ENCODE data around the gene HOXD8.

The HOXD8 gene

DNA sequence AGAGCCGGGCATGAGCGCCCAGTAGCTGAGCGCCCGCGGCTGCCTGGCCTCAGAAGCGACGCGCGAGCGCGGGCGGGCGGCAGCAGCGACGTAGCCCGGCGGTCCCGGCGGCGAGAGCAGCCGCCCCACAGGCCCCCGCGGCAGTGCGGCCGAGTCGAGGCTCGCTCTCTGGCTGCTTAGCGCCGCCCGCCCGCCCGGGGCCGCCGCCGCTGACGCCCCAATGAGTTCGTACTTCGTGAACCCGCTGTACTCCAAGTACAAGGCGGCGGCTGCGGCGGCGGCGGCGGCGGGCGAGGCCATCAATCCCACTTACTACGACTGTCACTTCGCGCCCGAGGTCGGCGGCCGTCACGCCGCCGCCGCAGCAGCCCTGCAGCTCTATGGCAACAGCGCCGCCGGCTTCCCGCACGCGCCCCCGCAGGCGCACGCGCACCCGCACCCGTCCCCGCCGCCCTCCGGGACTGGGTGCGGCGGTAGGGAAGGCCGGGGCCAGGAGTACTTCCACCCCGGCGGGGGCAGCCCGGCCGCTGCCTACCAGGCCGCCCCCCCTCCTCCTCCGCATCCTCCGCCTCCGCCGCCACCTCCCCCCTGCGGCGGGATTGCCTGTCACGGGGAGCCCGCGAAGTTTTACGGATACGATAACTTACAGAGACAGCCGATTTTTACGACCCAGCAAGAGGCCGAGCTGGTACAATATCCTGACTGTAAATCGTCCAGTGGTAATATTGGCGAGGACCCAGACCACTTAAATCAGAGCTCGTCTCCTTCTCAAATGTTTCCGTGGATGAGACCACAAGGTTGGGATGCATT, 847 bp downstream of the HOXD8 start:
- DNase-seq (ENCODE audit: extremely low spot score): peak; percentile 59
- ChIA-PET CTCF (interaction anchor here (0.6 to 2.8 kb wide), 6 partner anchors 10 to 521 kb away, joined by 3 to 13 read pairs (median 4); no protein-coding TSS in a partner anchor), POLR2A (interaction anchor here (0.6 to 5.4 kb wide), 8 partner anchors 9 to 1002 kb away, joined by 3 to 35 read pairs (median 4); partner anchors contain the start of gene HOXD11)
- TF ChIP-seq BHLHE40 (IDR thresholded peaks at IDR 0.05; ENCODE audit: borderline replicate concordance) (no peak), FOXM1 (IDR thresholded peaks at IDR 0.05; ENCODE audit: borderline replicate concordance) (peak; percentile 83; the same call in 1 of the 2 replicates), LEF1 (IDR thresholded peaks at IDR 0.05; ENCODE audit: borderline replicate concordance) (no peak), CTBP1 (IDR thresholded peaks at IDR 0.05; ENCODE audit: borderline replicate concordance) (peak; percentile 90), FOXK2 (IDR thresholded peaks at IDR 0.05) (no peak), ARNT (IDR thresholded peaks at IDR 0.05) (peak; percentile 77), SP1 (IDR thresholded peaks at IDR 0.05) (no peak), L3MBTL2 (conservative IDR thresholded peaks at IDR 0.05) (no peak), ZNF384 (IDR thresholded peaks at IDR 0.05) (peak; percentile 90; the same call in 1 of the 2 replicates), NFRKB (IDR thresholded peaks at IDR 0.05) (no peak)
- TF ChIP-seq, protein P1, sequence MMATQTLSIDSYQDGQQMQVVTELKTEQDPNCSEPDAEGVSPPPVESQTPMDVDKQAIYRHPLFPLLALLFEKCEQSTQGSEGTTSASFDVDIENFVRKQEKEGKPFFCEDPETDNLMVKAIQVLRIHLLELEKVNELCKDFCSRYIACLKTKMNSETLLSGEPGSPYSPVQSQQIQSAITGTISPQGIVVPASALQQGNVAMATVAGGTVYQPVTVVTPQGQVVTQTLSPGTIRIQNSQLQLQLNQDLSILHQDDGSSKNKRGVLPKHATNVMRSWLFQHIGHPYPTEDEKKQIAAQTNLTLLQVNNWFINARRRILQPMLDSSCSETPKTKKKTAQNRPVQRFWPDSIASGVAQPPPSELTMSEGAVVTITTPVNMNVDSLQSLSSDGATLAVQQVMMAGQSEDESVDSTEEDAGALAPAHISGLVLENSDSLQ (IDR thresholded peaks at IDR 0.05): peak; percentile 94

DNA sequence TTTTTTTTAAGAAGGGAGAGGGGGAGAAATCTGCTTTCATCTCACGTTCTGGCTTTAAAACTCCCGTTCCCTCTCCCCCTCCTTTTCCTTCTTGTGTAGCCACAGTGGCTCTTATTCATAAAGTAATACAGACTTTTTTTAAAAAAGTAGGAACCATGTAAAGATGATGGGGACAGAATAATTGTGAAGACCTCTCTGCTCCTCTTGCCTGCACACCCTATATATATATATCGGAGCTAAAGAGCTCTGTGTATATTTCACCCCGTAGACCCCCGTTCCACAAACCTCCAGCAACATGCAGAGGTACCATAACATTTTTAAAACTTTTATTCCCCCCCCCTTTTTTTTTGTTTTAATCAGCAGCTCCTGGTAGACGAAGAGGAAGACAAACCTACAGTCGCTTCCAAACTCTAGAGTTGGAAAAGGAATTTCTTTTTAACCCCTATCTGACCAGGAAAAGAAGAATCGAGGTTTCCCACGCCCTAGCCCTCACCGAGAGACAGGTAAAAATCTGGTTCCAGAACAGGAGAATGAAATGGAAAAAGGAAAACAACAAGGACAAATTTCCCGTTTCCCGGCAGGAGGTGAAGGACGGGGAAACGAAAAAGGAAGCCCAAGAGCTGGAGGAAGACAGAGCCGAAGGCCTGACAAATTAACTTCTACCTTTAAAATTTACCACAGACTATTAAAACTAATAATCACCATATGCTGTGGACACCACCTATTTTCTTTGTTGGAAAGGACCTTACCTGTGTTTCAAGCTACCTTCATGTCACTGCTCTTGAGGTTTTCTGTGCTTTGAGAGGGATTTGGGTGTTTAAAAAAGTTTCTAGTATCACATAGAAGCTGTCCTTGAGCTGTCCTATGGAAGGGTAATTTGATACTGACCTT, 1.7 kb downstream of the HOXD8 start:
- ChIA-PET POLR2A (interaction anchor here (0.6 to 5.4 kb wide), 9 partner anchors 8 to 1001 kb away, joined by 3 to 35 read pairs (median 4); partner anchors contain the start of genes HOXD11 and HOXD13), CTCF (interaction anchor here (0.6 to 2.8 kb wide), 10 partner anchors 9 to 521 kb away, joined by 3 to 13 read pairs (median 4); no protein-coding TSS in a partner anchor)
- TF ChIP-seq FOXA1 (IDR thresholded peaks at IDR 0.05) (no peak), ZNF384 (IDR thresholded peaks at IDR 0.05) (no peak; the same call in none of the 2 replicates), L3MBTL2 (conservative IDR thresholded peaks at IDR 0.05) (no peak), SP1 (IDR thresholded peaks at IDR 0.05) (no peak), FOXK2 (IDR thresholded peaks at IDR 0.05) (no peak), ARNT (IDR thresholded peaks at IDR 0.05) (no peak), BHLHE40 (IDR thresholded peaks at IDR 0.05; ENCODE audit: borderline replicate concordance) (no peak), LEF1 (IDR thresholded peaks at IDR 0.05; ENCODE audit: borderline replicate concordance) (no peak), ELF4 (IDR thresholded peaks at IDR 0.05) (no peak), NFRKB (IDR thresholded peaks at IDR 0.05) (no peak), SUZ12 (IDR thresholded peaks at IDR 0.05) (no peak)
- TF ChIP-seq, protein P1 (IDR thresholded peaks at IDR 0.05): no peak
- no peak for DNase-seq (ENCODE audit: extremely low spot score)

DNA sequence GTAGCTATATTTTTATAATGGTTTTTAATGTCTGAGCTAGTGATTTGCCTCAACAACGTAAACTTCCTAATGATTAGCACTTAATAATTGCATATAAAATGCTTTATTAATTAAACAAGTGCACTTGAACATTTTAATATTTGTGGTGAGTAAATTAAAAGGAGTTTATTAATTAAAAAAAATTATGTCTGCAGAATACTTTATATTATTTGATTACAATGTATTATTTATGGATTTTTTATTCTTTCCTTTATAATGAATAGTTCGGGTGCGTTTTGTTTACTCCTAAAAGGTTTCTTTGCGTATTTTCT, 2.3 kb downstream of the HOXD8 start:
- DNase-seq (ENCODE audit: extremely low spot score): no peak
- no peak for TF ChIP-seq ELF4 (IDR thresholded peaks at IDR 0.05)
- TF ChIP-seq SUZ12 (IDR thresholded peaks at IDR 0.05): no peak
- TF ChIP-seq FOXK2 (IDR thresholded peaks at IDR 0.05): no peak
- no peak for TF ChIP-seq FOXA1 (IDR thresholded peaks at IDR 0.05)
- no peak for TF ChIP-seq ZNF384 (IDR thresholded peaks at IDR 0.05)
- TF ChIP-seq CTBP1 (IDR thresholded peaks at IDR 0.05; ENCODE audit: borderline replicate concordance): no peak
- no peak for TF ChIP-seq L3MBTL2 (conservative IDR thresholded peaks at IDR 0.05)
- TF ChIP-seq, protein P1 (IDR thresholded peaks at IDR 0.05): no peak
- no peak for TF ChIP-seq SP1 (IDR thresholded peaks at IDR 0.05)
- TF ChIP-seq NFRKB (IDR thresholded peaks at IDR 0.05): no peak
- TF ChIP-seq BHLHE40 (IDR thresholded peaks at IDR 0.05; ENCODE audit: borderline replicate concordance): no peak
- TF ChIP-seq LEF1 (IDR thresholded peaks at IDR 0.05; ENCODE audit: borderline replicate concordance): no peak
- TF ChIP-seq HDGF (IDR thresholded peaks at IDR 0.05; ENCODE audit: borderline replicate concordance): no peak
- no peak for TF ChIP-seq FOXM1 (IDR thresholded peaks at IDR 0.05; ENCODE audit: borderline replicate concordance)
- POLR2A ChIA-PET: interaction anchor here (1.3 to 5.4 kb wide), 3 partner anchors 26 to 39 kb away, joined by 4 to 35 read pairs (median 8); partner anchors contain the start of genes HOXD11 and HOXD13
- CTCF ChIA-PET: interaction anchor here (0.6 to 2.8 kb wide), 5 partner anchors 9 to 520 kb away, joined by 4 to 13 read pairs (median 6); no protein-coding TSS in a partner anchor

DNA sequence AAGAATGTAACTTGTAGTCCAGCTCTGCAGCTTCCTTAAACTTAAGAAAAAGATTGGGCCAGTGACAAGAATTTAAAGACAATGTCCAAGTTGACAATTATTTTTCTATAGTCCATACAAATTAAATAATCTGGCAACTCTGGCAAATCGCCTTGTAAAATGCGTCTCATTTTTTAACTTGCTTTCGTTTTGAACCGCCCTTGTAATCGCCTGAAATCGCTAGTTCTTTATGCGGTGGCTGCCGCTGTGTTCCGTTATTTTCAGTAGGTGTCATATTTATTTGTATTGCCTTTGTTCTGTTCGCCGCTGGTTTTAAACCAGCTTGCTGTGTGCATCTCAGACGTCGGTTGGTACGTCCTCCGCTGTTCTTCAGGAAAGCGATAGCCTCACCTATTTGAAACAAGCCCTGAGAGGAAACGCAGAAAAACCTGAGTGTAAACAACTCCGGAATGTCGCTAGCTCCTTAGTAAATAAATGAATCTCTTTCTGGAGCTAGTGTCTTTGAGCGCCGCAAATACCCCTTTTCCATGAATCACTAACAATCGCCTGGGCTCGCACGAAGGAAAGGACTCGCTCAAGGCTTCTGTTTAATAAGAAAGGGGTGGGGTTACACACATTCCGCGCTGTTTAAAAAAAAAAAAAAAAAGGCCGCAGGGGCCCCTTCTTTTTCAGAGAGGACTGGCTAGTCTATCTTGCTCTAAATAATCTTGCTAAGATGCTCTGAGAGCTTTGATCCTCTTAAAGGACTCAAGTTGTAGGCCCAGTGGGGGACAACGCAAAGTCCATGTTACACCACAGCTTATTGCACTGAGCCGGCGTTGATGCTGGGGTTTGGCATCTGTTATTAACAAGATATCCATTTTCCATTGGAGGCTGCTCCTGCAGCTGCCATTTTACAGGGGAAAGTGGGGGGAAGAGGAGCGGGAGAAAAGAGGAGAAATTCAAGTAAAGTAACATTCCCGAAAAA, 3.0 kb downstream of the HOXD8 start:
- ChIA-PET POLR2A (interaction anchor here (1.3 to 5.4 kb wide), 3 partner anchors 27 to 40 kb away, joined by 4 to 35 read pairs (median 8); partner anchors contain the start of genes HOXD11 and HOXD13), CTCF (interaction anchor here (0.6 to 2.8 kb wide), 8 partner anchors 8 to 519 kb away, joined by 3 to 13 read pairs (median 4); no protein-coding TSS in a partner anchor)
- no peak for TF ChIP-seq HDGF (IDR thresholded peaks at IDR 0.05; ENCODE audit: borderline replicate concordance)
- no peak for TF ChIP-seq TARDBP (IDR thresholded peaks at IDR 0.05)
- no peak for TF ChIP-seq FOXA1 (IDR thresholded peaks at IDR 0.05)
- TF ChIP-seq ARNT (IDR thresholded peaks at IDR 0.05): no peak
- peak; percentile 73 for TF ChIP-seq ZNF384 (IDR thresholded peaks at IDR 0.05)
- TF ChIP-seq NFRKB (IDR thresholded peaks at IDR 0.05): no peak
- DNase-seq (ENCODE audit: extremely low spot score): no peak
